Smooth muscle cell (in vitro differentiated cells): ENCODE results near the gene CLEC3A. TPM values are rescaled to one million over a fixed set of nuclear protein-coding genes. Genes with fewer than 3 reads are reported as not detected.

Experiments
- DNase-seq: peaks from one replicate; lab custom pipeline; 2025; ENCODE audit not compliant: unreplicated experiment; lab: John Stamatoyannopoulos, UW
- H2AFZ ChIP-seq: fragments of 200-600 bp; sonication (generic); 2 replicates; pipeline ENCODE4 v1.6.0; 2016; ENCODE audit warnings: antibody characterized with exemption, low read depth, mild to moderate bottlenecking
- H3F3A ChIP-seq: fragments of 200-600 bp; sonication (generic); 2 replicates; pipeline ENCODE4 v1.6.0; 2017; ENCODE audit warnings: antibody characterized with exemption, low read depth
- H3K27ac ChIP-seq: fragments of 200-600 bp; sonication (generic); 2 replicates; pipeline ENCODE4 v1.5.1; 2016; ENCODE audit warnings: low read depth, mild to moderate bottlenecking
- H3K27me3 ChIP-seq: fragments of 200-600 bp; sonication (generic); 2 replicates; pipeline ENCODE4 v1.6.1; 2016; ENCODE audit warnings: low read depth, mild to moderate bottlenecking
- H3K36me3 ChIP-seq: fragments of 200-600 bp; sonication (generic); 2 replicates; pipeline ENCODE4 v1.5.1; 2016; ENCODE audit warnings: low read depth
- H3K4me1 ChIP-seq: fragments of 200-600 bp; sonication (generic); 2 replicates; pipeline ENCODE4 v1.5.1; 2016; ENCODE audit warnings: low read depth
- H3K4me2 ChIP-seq: fragments of 200-600 bp; sonication (generic); 2 replicates; pipeline ENCODE4 v1.6.0; 2016; ENCODE audit warnings: mild to moderate bottlenecking
- H3K4me3 ChIP-seq: fragments of 200-600 bp; sonication (generic); 2 replicates; pipeline ENCODE4 v1.5.1; 2016; ENCODE audit warnings: mild to moderate bottlenecking
- H3K79me2 ChIP-seq: fragments of 200-600 bp; sonication (generic); 2 replicates; pipeline ENCODE4 v1.6.0; 2016; ENCODE audit warnings: low read depth, mild to moderate bottlenecking
- H3K9ac ChIP-seq: fragments of 200-600 bp; sonication (generic); 2 replicates; pipeline ENCODE4 v1.6.0; 2016; ENCODE audit warnings: low read depth
- H3K9me3 ChIP-seq: fragments of 200-600 bp; sonication (generic); replicated peaks from 2 replicates; pipeline ENCODE4 v1.5.1; 2016; ENCODE audit warnings: low read depth
- H4K20me1 ChIP-seq: fragments of 200-600 bp; sonication (generic); 2 replicates; pipeline ENCODE4 v1.6.0; 2016; ENCODE audit warnings: low read depth
- WGBS: methylation state at CpG from one replicate; pipeline ENCODE4 v1.1.7; 2016; ENCODE audit warnings: low lambda C conversion rate; 5-methylcytosine and 5-hydroxymethylcytosine counted together
- polyA plus RNA-seq: library from polyadenylated mRNA; unstranded; fragments of >200 nt; fragmentation: Nextera tagmentation; extraction: Ambion mirVana; gene quantifications from 2 replicates; pipeline ENCODE4 v1.2.1, GENCODE V29; 2016
- total RNA-seq: library from RNA; depleted of rRNA; stranded (reverse); fragments of >200 nt; gene quantifications from 2 replicates; pipeline ENCODE4 v1.2.3, GENCODE V29; 2014
- TF ChIP-seq, protein P1 (sequence below): fragments of 200-600 bp; sonication (generic); IDR thresholded peaks from 2 replicates; pipeline ENCODE4 v1.5.1; 2017; ENCODE audit warnings: borderline replicate concordance, mild to moderate bottlenecking, antibody characterized with exemption; ENCODE audit not compliant: insufficient read depth, poor library complexity, severe bottlenecking

Gene CLEC3A
- total and polyA plus RNA-seq, 2 experiments from 2014 or later: 1.2 to 3.0 TPM

DNA sequence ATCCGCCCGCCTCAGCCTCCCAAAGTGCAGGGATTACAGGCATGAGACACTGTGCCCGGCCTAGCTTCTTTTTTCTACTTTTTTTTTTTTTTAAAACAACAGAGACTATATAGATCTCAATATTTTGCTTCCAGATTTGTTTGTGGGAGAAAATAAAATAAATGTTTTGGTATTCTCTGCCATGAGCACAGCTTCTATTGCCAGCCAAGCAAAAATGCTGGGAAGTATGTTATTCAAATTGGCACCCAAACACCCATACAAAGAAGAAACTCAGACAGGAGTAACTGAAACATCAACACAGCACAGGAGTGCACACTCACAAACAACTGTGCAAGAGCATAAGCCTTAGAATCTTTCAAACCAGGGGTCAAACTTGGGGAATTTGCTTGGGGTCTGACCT is 37.2 kb upstream of the CLEC3A start:
- no peaks in the 10 kb centered on the region for H3K27me3 ChIP-seq
- H3K27ac ChIP-seq: no peak overlapping the region
- TF ChIP-seq, protein P1, sequence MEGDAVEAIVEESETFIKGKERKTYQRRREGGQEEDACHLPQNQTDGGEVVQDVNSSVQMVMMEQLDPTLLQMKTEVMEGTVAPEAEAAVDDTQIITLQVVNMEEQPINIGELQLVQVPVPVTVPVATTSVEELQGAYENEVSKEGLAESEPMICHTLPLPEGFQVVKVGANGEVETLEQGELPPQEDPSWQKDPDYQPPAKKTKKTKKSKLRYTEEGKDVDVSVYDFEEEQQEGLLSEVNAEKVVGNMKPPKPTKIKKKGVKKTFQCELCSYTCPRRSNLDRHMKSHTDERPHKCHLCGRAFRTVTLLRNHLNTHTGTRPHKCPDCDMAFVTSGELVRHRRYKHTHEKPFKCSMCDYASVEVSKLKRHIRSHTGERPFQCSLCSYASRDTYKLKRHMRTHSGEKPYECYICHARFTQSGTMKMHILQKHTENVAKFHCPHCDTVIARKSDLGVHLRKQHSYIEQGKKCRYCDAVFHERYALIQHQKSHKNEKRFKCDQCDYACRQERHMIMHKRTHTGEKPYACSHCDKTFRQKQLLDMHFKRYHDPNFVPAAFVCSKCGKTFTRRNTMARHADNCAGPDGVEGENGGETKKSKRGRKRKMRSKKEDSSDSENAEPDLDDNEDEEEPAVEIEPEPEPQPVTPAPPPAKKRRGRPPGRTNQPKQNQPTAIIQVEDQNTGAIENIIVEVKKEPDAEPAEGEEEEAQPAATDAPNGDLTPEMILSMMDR: no peak
- WGBS: 96% methylated on average over 3 of the region's 3 CpGs
- no peak for DNase-seq
- H4K20me1 ChIP-seq: no peaks in the 10 kb centered on the region
- no peaks in the 10 kb centered on the region for H3K79me2 ChIP-seq
- no peak overlapping the region for H3K4me2 ChIP-seq
- no peak overlapping the region for H3K9ac ChIP-seq
- H3K4me1 ChIP-seq: peaks cover 6% of the 10 kb centered on the region
- peaks cover 3% of the 10 kb centered on the region for H3F3A ChIP-seq
- no peak overlapping the region for H2AFZ ChIP-seq
- H3K9me3 ChIP-seq: no peaks in the 10 kb centered on the region
- no peak overlapping the region for H3K4me3 ChIP-seq
- no peaks in the 10 kb centered on the region for H3K36me3 ChIP-seq

DNA sequence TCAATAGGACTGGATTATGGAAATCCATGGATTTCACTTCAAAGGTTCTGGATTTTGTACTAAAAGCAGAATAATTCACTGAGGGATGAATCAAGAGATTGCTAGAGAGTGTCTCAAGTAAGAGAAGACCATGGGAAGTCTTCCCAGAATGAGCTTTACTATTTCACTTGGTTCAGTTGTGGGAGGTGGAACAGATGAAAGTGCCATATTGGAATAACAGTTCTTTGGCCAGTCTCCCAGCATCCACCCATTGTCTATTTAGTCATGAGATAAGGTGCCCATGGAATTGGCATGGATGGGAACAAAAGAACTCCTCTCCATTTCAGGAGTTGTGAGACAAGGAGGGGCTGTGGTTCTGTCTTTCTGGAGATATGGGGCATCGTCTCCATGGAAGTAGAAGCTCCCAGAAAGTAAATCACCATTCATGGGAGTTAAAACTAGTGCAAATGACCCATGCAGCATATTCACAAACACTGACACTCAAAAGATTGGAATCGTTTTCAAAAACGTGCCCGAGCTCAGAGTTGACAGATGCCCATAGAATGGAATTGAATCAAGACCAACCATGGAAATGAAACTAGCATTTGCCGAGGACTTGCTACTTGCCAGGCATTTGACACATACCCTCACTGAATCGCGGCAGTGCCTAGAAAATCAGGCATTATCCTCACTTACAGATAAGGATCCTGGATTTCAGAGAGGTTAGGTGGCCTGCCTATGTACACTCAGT is 36.2 kb upstream of the CLEC3A start:
- no peak overlapping the region for H3K4me3 ChIP-seq
- no peaks in the 10 kb centered on the region for H4K20me1 ChIP-seq
- H3K27me3 ChIP-seq: no peaks in the 10 kb centered on the region
- H2AFZ ChIP-seq: no peak overlapping the region
- H3K27ac ChIP-seq: no peak overlapping the region
- peaks cover 3% of the 10 kb centered on the region for H3F3A ChIP-seq
- H3K36me3 ChIP-seq: no peaks in the 10 kb centered on the region
- DNase-seq: no peak
- peaks cover 14% of the 10 kb centered on the region for H3K4me1 ChIP-seq
- no peak overlapping the region for H3K4me2 ChIP-seq
- no peaks in the 10 kb centered on the region for H3K9me3 ChIP-seq
- WGBS: 94% methylated on average over 7 of the region's 7 CpGs
- H3K79me2 ChIP-seq: no peaks in the 10 kb centered on the region
- TF ChIP-seq, protein P1: no peak
- no peak overlapping the region for H3K9ac ChIP-seq

DNA sequence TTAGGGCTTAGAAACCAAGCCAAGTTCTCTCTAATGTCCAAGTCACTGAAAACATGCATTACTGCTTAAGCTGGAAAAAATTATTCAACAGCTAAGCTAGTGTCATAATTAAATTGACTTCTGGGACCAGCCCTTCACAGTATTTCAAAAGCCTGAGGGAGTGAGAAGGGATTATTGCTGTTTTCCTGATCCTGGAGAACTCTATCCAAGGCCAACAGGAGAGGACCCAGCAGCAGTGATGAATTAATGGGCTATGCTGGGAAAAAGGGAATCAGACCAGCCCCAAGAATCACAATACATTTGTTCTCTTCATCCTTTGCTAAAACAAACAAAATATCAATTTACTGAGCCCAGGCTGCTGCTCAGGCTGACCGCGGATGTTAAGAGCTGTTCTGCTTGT is 34.5 kb upstream of the CLEC3A start:
- Histone ChIP-seq H3K27ac (no peak overlapping the region), H3K4me2 (no peak overlapping the region), H3F3A (peaks cover 10% of the 10 kb centered on the region), H3K4me3 (no peak overlapping the region), H2AFZ (no peak overlapping the region), H3K9ac (no peak overlapping the region), H3K36me3 (no peaks in the 10 kb centered on the region), H4K20me1 (no peaks in the 10 kb centered on the region), H3K27me3 (no peaks in the 10 kb centered on the region), H3K9me3 (no peaks in the 10 kb centered on the region), H3K79me2 (no peaks in the 10 kb centered on the region), H3K4me1 (peaks cover 31% of the 10 kb centered on the region)
- TF ChIP-seq, protein P1: no peak
- no peak for DNase-seq
- 95% methylated on average over 2 of the region's 2 CpGs for WGBS

DNA sequence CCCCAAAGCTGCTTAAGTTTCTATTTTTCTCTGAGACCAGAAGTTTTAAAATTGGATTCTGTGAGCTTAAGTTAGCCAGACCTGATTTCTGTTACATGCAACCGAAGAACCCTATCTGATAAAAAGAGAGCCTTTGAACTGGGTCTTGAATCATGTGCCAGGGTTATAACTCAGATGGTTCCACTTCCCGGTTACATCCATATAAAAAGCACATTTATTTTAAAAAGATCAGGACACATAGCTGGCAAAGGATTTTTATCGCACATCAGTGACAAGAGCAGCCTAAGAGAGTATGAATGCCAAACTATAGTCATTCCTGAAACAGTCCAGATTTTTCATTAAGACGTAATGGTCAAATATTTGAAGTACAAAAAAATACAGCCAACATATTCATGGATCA is 32.5 kb upstream of the CLEC3A start:
- H3K27ac ChIP-seq: no peak overlapping the region
- no peak for DNase-seq
- H3F3A ChIP-seq: peaks cover 21% of the 10 kb centered on the region
- no peaks in the 10 kb centered on the region for H3K79me2 ChIP-seq
- no peak overlapping the region for H3K4me2 ChIP-seq
- peaks cover 41% of the 10 kb centered on the region for H3K4me1 ChIP-seq
- no peaks in the 10 kb centered on the region for H3K9me3 ChIP-seq
- no peak overlapping the region for H3K9ac ChIP-seq
- TF ChIP-seq, protein P1: no peak
- no peaks in the 10 kb centered on the region for H4K20me1 ChIP-seq
- no peaks in the 10 kb centered on the region for H3K27me3 ChIP-seq
- H2AFZ ChIP-seq: no peak overlapping the region
- WGBS: 80% methylated on average over 4 of the region's 4 CpGs
- H3K36me3 ChIP-seq: no peaks in the 10 kb centered on the region
- no peak overlapping the region for H3K4me3 ChIP-seq
